ENCODE results near the gene NRIP1.

The NRIP1 gene

GRCh38 chr21:14985306-14985705 is 79.5 kb downstream of the NRIP1 start:
- H3K27me3 ChIP-seq (ENCODE audit: control insufficient read depth, insufficient read depth, low read length, poor library complexity, severe bottlenecking) = peaks cover 6% of the 10 kb centered on the region
- no peak overlapping the region for H3K27ac ChIP-seq (ENCODE audit: insufficient read depth, low read depth, low read length, poor library complexity, severe bottlenecking)
- WGBS, 2 experiments = 96% methylated on average over 3 of the region's 3 CpGs; no CpG with 5 or more reads in 1 of the 2 experiments
- H3K36me3 ChIP-seq (ENCODE audit: control insufficient read depth, insufficient read depth, low read length) = peaks cover 2% of the 10 kb centered on the region
- no peak overlapping the region for H3K4me3 ChIP-seq (ENCODE audit: insufficient read depth, low read depth, low read length)
- H3K4me1 ChIP-seq (ENCODE audit: control insufficient read depth, insufficient read depth, low read length) = peaks cover 9% of the 10 kb centered on the region
- no peaks in the 10 kb centered on the region for H3K9me3 ChIP-seq (ENCODE audit: control insufficient read depth, low read length)

GRCh38 chr21:14982336-14982735 is 82.5 kb downstream of the NRIP1 start:
- Histone ChIP-seq H3K27ac (ENCODE audit: insufficient read depth, low read depth, low read length, poor library complexity, severe bottlenecking) (no peak overlapping the region), H3K27me3 (ENCODE audit: control insufficient read depth, insufficient read depth, low read length, poor library complexity, severe bottlenecking) (peaks cover 6% of the 10 kb centered on the region), H3K9me3 (ENCODE audit: control insufficient read depth, low read length) (no peaks in the 10 kb centered on the region), H3K36me3 (ENCODE audit: control insufficient read depth, insufficient read depth, low read length) (peaks cover 2% of the 10 kb centered on the region), H3K4me3 (ENCODE audit: insufficient read depth, low read depth, low read length) (no peak overlapping the region), H3K4me1 (ENCODE audit: control insufficient read depth, insufficient read depth, low read length) (peaks cover 3% of the 10 kb centered on the region)
- WGBS, 2 experiments = 66 to 78% methylated on average over 3 of the region's 3 CpGs

- Histone ChIP-seq H3K4me3 (ENCODE audit: insufficient read depth, low read depth, low read length) (no peak overlapping the region), H3K36me3 (ENCODE audit: control insufficient read depth, insufficient read depth, low read length) (peaks cover 2% of the 10 kb centered on the region), H3K9me3 (ENCODE audit: control insufficient read depth, low read length) (no peaks in the 10 kb centered on the region), H3K4me1 (ENCODE audit: control insufficient read depth, insufficient read depth, low read length) (peaks cover 3% of the 10 kb centered on the region), H3K27me3 (ENCODE audit: control insufficient read depth, insufficient read depth, low read length, poor library complexity, severe bottlenecking) (no peaks in the 10 kb centered on the region), H3K27ac (ENCODE audit: insufficient read depth, low read depth, low read length, poor library complexity, severe bottlenecking) (no peak overlapping the region)
- WGBS, 2 experiments = 76 to 82% methylated on average over 5 of the region's 5 CpGs
These were observed 83.6 kb downstream of the NRIP1 start for GRCh38 chr21:14981246-14981645.

- Histone ChIP-seq H3K9me3 (ENCODE audit: control insufficient read depth, low read length) (no peaks in the 10 kb centered on the region), H3K27ac (ENCODE audit: insufficient read depth, low read depth, low read length, poor library complexity, severe bottlenecking) (no peak overlapping the region), H3K4me3 (ENCODE audit: insufficient read depth, low read depth, low read length) (no peak overlapping the region), H3K4me1 (ENCODE audit: control insufficient read depth, insufficient read depth, low read length) (peaks cover 3% of the 10 kb centered on the region), H3K27me3 (ENCODE audit: control insufficient read depth, insufficient read depth, low read length, poor library complexity, severe bottlenecking) (no peaks in the 10 kb centered on the region), H3K36me3 (ENCODE audit: control insufficient read depth, insufficient read depth, low read length) (peaks cover 2% of the 10 kb centered on the region)
These were observed 85.5 kb downstream of the NRIP1 start for GRCh38 chr21:14979264-14979663.

DNA sequence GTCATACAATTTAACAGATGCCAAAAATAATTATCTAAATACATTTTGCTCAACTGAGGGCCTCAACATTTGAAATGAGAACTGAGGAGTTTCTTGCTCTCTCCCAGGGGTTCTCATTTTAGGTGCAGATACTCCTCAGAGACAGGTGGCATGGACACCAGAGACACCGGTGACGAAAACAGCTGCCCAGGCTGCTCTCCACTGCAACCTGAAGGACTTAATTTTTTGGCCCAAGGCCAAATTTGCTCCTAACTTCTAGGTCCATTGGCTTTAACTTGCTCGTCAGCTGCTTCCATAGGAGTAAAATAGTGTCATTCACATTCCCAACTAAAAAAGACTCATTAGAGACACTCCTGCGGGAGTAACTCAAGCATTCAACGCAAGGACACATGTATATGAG is 87.0 kb downstream of the NRIP1 start:
- Histone ChIP-seq H3K36me3 (ENCODE audit: control insufficient read depth, insufficient read depth, low read length) (no peaks in the 10 kb centered on the region), H3K27me3 (ENCODE audit: control insufficient read depth, insufficient read depth, low read length, poor library complexity, severe bottlenecking) (no peaks in the 10 kb centered on the region), H3K27ac (ENCODE audit: insufficient read depth, low read depth, low read length, poor library complexity, severe bottlenecking) (no peak overlapping the region), H3K4me1 (ENCODE audit: control insufficient read depth, insufficient read depth, low read length) (no peaks in the 10 kb centered on the region), H3K4me3 (ENCODE audit: insufficient read depth, low read depth, low read length) (no peak overlapping the region), H3K9me3 (ENCODE audit: control insufficient read depth, low read length) (no peaks in the 10 kb centered on the region)
- WGBS, 2 experiments = 97% methylated on average over 5 of the region's 5 CpGs

DNA sequence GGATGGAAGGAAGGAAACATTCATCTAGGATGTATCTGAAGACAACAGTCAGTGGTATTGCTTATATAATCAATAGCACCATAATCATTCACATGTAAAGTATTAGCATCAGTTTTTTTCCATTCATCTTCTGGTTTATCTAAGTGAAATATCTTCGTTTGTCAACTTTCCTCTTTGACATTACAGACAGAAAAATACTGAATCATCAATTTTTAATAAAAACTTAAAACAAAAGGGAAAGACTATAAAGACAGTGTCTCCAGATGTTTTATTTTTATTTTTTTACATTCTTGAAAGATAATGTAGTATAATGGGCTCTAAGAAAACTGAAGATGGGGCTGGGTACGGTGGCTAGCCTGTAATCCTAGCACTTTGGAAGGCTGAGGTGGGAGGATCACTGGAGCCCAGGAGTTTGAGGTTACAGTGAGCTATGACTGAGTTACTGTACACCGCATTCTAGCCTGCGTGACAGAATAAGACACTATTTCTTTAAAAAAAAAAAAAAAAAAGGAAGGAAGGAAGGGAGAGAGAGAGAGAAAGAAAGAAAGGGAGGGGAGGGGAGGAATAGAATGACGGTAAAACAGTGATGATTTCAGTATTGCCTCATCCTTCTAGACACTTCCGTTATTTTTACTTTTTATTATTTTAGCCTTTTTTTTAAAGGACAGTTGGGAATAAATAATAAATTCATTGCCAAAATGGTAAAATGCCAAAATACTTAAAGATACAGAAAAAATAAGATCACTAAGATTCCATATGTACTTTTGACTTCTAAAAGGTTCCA is 89.5 kb downstream of the NRIP1 start:
- no peaks in the 10 kb centered on the region for H3K4me1 ChIP-seq (ENCODE audit: control insufficient read depth, insufficient read depth, low read length)
- H3K36me3 ChIP-seq (ENCODE audit: control insufficient read depth, insufficient read depth, low read length) = no peaks in the 10 kb centered on the region
- no peak overlapping the region for H3K27ac ChIP-seq (ENCODE audit: insufficient read depth, low read depth, low read length, poor library complexity, severe bottlenecking)
- H3K4me3 ChIP-seq (ENCODE audit: insufficient read depth, low read depth, low read length) = no peak overlapping the region
- H3K9me3 ChIP-seq (ENCODE audit: control insufficient read depth, low read length) = no peaks in the 10 kb centered on the region
- no peaks in the 10 kb centered on the region for H3K27me3 ChIP-seq (ENCODE audit: control insufficient read depth, insufficient read depth, low read length, poor library complexity, severe bottlenecking)
- WGBS, 2 experiments = 88 to 94% methylated on average over 4 of the region's 6 CpGs

DNA sequence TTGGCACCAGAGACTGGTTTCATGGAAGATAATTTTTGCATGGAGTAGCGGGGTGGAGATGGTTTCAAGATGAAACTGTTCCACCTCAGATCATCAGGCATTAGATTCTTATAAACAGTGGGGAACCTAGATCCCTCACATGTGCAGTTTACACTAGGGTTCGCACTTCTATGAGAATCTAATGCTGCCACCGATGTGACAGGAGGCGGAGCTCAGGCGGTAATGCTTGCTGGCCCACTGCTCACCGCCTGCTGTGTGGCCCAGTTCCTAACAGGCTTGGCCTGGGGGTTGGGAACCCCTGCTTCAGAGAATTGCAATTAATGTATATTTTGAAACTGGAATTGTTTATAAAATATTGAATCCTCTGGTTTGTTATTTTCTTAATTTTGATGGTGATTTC is 92.1 kb downstream of the NRIP1 start:
- WGBS, 2 experiments = 96 to 97% methylated on average over 6 of the region's 6 CpGs
- Histone ChIP-seq H3K9me3 (ENCODE audit: control insufficient read depth, low read length) (no peaks in the 10 kb centered on the region), H3K27ac (ENCODE audit: insufficient read depth, low read depth, low read length, poor library complexity, severe bottlenecking) (no peak overlapping the region), H3K36me3 (ENCODE audit: control insufficient read depth, insufficient read depth, low read length) (peaks cover 5% of the 10 kb centered on the region), H3K4me1 (ENCODE audit: control insufficient read depth, insufficient read depth, low read length) (no peaks in the 10 kb centered on the region), H3K4me3 (ENCODE audit: insufficient read depth, low read depth, low read length) (no peak overlapping the region), H3K27me3 (ENCODE audit: control insufficient read depth, insufficient read depth, low read length, poor library complexity, severe bottlenecking) (no peaks in the 10 kb centered on the region)

DNA sequence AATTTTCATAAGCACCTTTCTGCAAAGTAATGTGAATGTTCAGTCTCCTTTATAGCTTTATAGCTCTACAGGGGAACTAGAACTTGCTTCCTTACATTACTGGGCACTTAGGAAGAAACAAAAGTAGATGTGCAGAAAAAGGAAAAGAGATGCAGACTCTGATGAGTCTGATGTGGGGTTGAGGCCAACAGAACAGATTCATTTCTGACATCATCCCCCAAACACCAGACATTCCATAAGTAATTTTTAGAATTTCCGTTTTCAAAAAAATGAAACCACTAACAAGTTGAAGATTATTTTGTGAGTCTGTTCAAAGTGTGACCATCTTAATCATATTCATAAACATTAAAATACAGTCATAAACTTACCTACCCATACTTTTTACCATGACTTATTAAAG is 96.0 kb downstream of the NRIP1 start:
- Histone ChIP-seq H3K27ac (ENCODE audit: insufficient read depth, low read depth, low read length, poor library complexity, severe bottlenecking) (no peak overlapping the region), H3K36me3 (ENCODE audit: control insufficient read depth, insufficient read depth, low read length) (peaks cover 29% of the 10 kb centered on the region)
- WGBS, 2 experiments = 100% methylated on average over 1 of the region's 1 CpG; no CpG with 5 or more reads in 1 of the 2 experiments

DNA sequence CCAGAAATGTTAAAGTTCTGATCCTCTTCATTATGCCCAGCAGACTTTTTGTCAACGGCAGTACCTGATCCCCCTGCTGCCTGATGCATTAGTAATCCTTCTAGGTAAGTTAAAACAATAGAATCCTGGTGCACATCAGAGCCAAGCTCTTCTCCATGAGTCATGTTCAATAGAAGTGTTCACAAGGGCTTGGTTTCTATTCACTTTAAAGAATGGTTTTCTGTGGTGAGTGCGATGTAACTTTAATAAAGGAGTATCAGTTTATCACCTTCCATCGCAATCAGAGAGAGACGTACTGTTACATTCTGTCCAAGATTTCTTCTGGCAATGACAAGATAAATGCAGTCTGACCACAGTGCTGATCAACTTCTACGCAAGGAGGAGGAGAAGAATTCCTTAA is 96.8 kb downstream of the NRIP1 start:
- no peak overlapping the region for H3K27ac ChIP-seq (ENCODE audit: insufficient read depth, low read depth, low read length, poor library complexity, severe bottlenecking)
- no peaks in the 10 kb centered on the region for H3K4me1 ChIP-seq (ENCODE audit: control insufficient read depth, insufficient read depth, low read length)
- H3K36me3 ChIP-seq (ENCODE audit: control insufficient read depth, insufficient read depth, low read length) = peaks cover 29% of the 10 kb centered on the region
- H3K9me3 ChIP-seq (ENCODE audit: control insufficient read depth, low read length) = no peaks in the 10 kb centered on the region
- WGBS, 2 experiments = 96 to 98% methylated on average over 5 of the region's 5 CpGs
- H3K4me3 ChIP-seq (ENCODE audit: insufficient read depth, low read depth, low read length) = no peak overlapping the region
- H3K27me3 ChIP-seq (ENCODE audit: control insufficient read depth, insufficient read depth, low read length, poor library complexity, severe bottlenecking) = no peaks in the 10 kb centered on the region

More for the DNA sequence above, 96.0 kb downstream of the NRIP1 start:
- H3K9me3 ChIP-seq (ENCODE audit: control insufficient read depth, low read length) = no peaks in the 10 kb centered on the region
- H3K4me1 ChIP-seq (ENCODE audit: control insufficient read depth, insufficient read depth, low read length) = no peaks in the 10 kb centered on the region
- H3K4me3 ChIP-seq (ENCODE audit: insufficient read depth, low read depth, low read length) = no peak overlapping the region
- no peaks in the 10 kb centered on the region for H3K27me3 ChIP-seq (ENCODE audit: control insufficient read depth, insufficient read depth, low read length, poor library complexity, severe bottlenecking)

DNA sequence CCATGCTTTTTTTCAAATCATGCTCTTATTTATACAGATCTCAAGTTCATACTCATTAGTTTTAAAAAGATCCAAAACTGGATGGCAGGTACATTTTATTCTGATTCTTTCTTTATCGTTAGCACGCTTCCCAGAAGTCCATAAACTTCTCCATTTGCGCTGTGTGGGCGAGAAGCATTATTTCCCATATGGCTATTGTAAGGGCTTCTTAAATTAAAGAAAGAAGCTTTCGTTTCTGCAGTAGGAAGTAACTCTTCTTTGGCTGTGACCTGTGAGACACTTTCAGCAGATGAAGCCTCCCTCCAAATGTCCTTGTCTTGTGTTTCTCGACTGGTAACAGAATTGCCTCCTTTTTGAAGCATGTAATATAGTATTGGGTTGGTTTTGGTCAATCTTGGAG is 100.2 kb downstream of the NRIP1 start:
- no peaks in the 10 kb centered on the region for H3K9me3 ChIP-seq (ENCODE audit: control insufficient read depth, low read length)
- no peak overlapping the region for H3K4me3 ChIP-seq (ENCODE audit: insufficient read depth, low read depth, low read length)
- H3K27ac ChIP-seq (ENCODE audit: insufficient read depth, low read depth, low read length, poor library complexity, severe bottlenecking) = no peak overlapping the region
- WGBS, 2 experiments = 96% methylated on average over 6 of the region's 6 CpGs
- no peaks in the 10 kb centered on the region for H3K4me1 ChIP-seq (ENCODE audit: control insufficient read depth, insufficient read depth, low read length)
- no peaks in the 10 kb centered on the region for H3K27me3 ChIP-seq (ENCODE audit: control insufficient read depth, insufficient read depth, low read length, poor library complexity, severe bottlenecking)
- peaks cover 29% of the 10 kb centered on the region for H3K36me3 ChIP-seq (ENCODE audit: control insufficient read depth, insufficient read depth, low read length)
